GM12878 (cell line): ENCODE data around the gene CNTRL. TPM values are rescaled to one million over a fixed set of nuclear protein-coding genes. Genes with fewer than 3 reads are reported as not detected.

Source experiments
- ATAC-seq: fragments of 200-7000 bp; cut with Tn5 transposase; 3 replicates; pipeline ENCODE4 v1.9.1; 2020; ENCODE audit warnings: mild to moderate bottlenecking, moderate library complexity
- BruUV-seq: library from RNA; stranded (reverse); fragments of 400-500 nt; replicated peaks from 2 replicates; lab custom pipeline; 2021; lab: Mats Ljungman, UMichigan
- CTCF ChIA-PET: fragments of 300-600 bp; sonication (Branson Sonifier 250); formaldehyde crosslinking; extraction: SDS; loops from one replicate; lab custom pipeline; 2021; ENCODE audit warnings: inconsistent platforms; lab: Yijun Ruan, JAX
- POLR2A ChIA-PET: fragments of 350-600 bp; formaldehyde crosslinking; extraction: SDS; loops from one replicate; lab custom pipeline; 2021; ENCODE audit warnings: inconsistent platforms; lab: Charles Lee
- RAD21 ChIA-PET: fragments of 300-600 bp; sonication (Branson Sonifier 250); formaldehyde crosslinking; loops from one replicate; lab custom pipeline; 2023; ENCODE audit warnings: antibody characterized with exemption; ENCODE audit not compliant: unreplicated experiment; lab: Charles Lee
- SMC1A ChIA-PET: fragments of 300-600 bp; sonication (Branson Sonifier 250); formaldehyde crosslinking; loops from one replicate; lab custom pipeline; 2023; ENCODE audit not compliant: unreplicated experiment, uncharacterized antibody; lab: Charles Lee
- DNase-seq: peaks from one replicate; pipeline ENCODE4 v3.0.0-alpha.2; 2011; ENCODE audit warnings: low read depth, low spot score
- FAIRE-seq: peaks from 3 replicates; lab custom pipeline; 2011; peaks lifted over from hg19 to GRCh38; lab: Jason Lieb, UNC
- H2AFZ ChIP-seq: 2 replicates; pipeline ENCODE4 v1.6.0; 2011; ENCODE audit warnings: low read depth, low read length, control low read depth; ENCODE audit not compliant: control insufficient read depth
- H3K27ac ChIP-seq: 2 replicates; pipeline ENCODE4 v1.5.1; 2011; ENCODE audit warnings: control low read depth; ENCODE audit not compliant: control insufficient read depth, insufficient read depth
- H3K27me3 ChIP-seq, 2 experiments: replicated peaks in 1 of 2; 2 replicates each; pipeline versions ENCODE4 v1.6.0 to v1.6.1; 2011; ENCODE audit warnings: low read length in 1 of 2; ENCODE audit not compliant: control insufficient read depth in 2 of 2, insufficient read depth in 2 of 2
- H3K36me3 ChIP-seq, 2 experiments: 2 replicates each; pipeline ENCODE4 v1.5.1; 2011; ENCODE audit warnings: low read length in 1 of 2; ENCODE audit not compliant: control insufficient read depth in 2 of 2, insufficient read depth in 2 of 2
- H3K4me1 ChIP-seq: 2 replicates; pipeline ENCODE4 v1.6.1; 2011; ENCODE audit warnings: mild to moderate bottlenecking, low read length, moderate library complexity, mixed read lengths; ENCODE audit not compliant: control insufficient read depth, insufficient read depth
- H3K4me2 ChIP-seq: 2 replicates; pipeline ENCODE4 v1.6.0; 2011; ENCODE audit warnings: control low read depth; ENCODE audit not compliant: control insufficient read depth, insufficient read depth
- H3K4me3 ChIP-seq: fragments of 200-600 bp; sonication (generic); 2 replicates; pipeline ENCODE4 v1.5.1; 2016
- H3K79me2 ChIP-seq: 2 replicates; pipeline ENCODE4 v1.6.0; 2011; ENCODE audit warnings: low read length; ENCODE audit not compliant: control insufficient read depth, insufficient read depth
- H3K9ac ChIP-seq: 2 replicates; pipeline ENCODE4 v1.8.0; 2011; ENCODE audit warnings: low read length, control low read depth, mixed read lengths; ENCODE audit not compliant: control insufficient read depth, insufficient read depth
- H3K9me3 ChIP-seq: replicated peaks from 3 replicates; pipeline ENCODE4 v1.5.1; 2011; ENCODE audit warnings: mild to moderate bottlenecking, low read length; ENCODE audit not compliant: control insufficient read depth, insufficient read depth
- H4K20me1 ChIP-seq: 2 replicates; pipeline ENCODE4 v1.6.0; 2011; ENCODE audit not compliant: control insufficient read depth, insufficient read depth
- IRF4 ChIP-seq: IDR thresholded peaks from 2 replicates; pipeline ENCODE4 v1.6.1; 2011; ENCODE audit warnings: low read depth, low read length
- JUNB ChIP-seq: IDR thresholded peaks from 2 replicates; pipeline ENCODE4 v1.6.1; 2016; ENCODE audit warnings: antibody characterized with exemption, mild to moderate bottlenecking
- MEF2A ChIP-seq: IDR thresholded peaks from 2 replicates; pipeline ENCODE4 v1.6.1; 2011; ENCODE audit warnings: low read depth, mild to moderate bottlenecking, low read length, moderate library complexity; ENCODE audit not compliant: insufficient read depth
- TBL1XR1 ChIP-seq: IDR thresholded peaks from 2 replicates; pipeline ENCODE4 v1.6.1; 2012; ENCODE audit warnings: low read depth, low read length, improper control_type of control experiment
- ZNF274 ChIP-seq: IDR thresholded peaks from one replicate; pipeline ENCODE4 v1.8.0; 2011; ENCODE audit not compliant: insufficient read length, insufficient read depth
- WGBS: methylation state at CpG from one replicate; pipeline ENCODE4 v1.1.6; 2016; ENCODE audit warnings: low lambda C conversion rate; ENCODE audit not compliant: insufficient replicate concordance, insufficient coverage; ENCODE audit errors: missing lambda C conversion rate; 5-methylcytosine and 5-hydroxymethylcytosine counted together
- in situ Hi-C: fragments of 300-500 bp; cut with MboI; formaldehyde crosslinking; loops from 9 replicates; pipeline ENCODE4 v1.14.3; 2018; ENCODE audit warnings: mixed read lengths
- intact Hi-C: fragments of 100-400 bp; cut with micrococcal nuclease; formaldehyde crosslinking; loops from one replicate; pipeline ENCODE4 v1.14.2; 2022; ENCODE audit not compliant: unreplicated experiment
- polyA plus RNA-seq, 11 experiments: library from polyadenylated mRNA; depleted of rRNA in 4 of 11; unstranded in 6 of 11; stranded (reverse) in 5 of 11; fragments of >200 nt; fragmentation: Nextera tagmentation in 4 of 11; fragmentation: Illumina TruSeq in 1 of 11; extraction: Ambion mirVana in 4 of 11; extraction: Trizol in 1 of 11; gene quantifications; 1 replicate in 1 of 11; 2 replicates in 10 of 11; pipeline versions ENCODE4 v1.2.1 to v1.2.3, GENCODE V29; 2011 to 2016; ENCODE audit warnings: inconsistent platforms in 2 of 11, missing spikeins in 2 of 11, low read depth in 1 of 11
- total RNA-seq, 4 experiments: library from RNA; depleted of rRNA in 3 of 4; stranded (reverse); fragments of >200 nt in 3 of 4; fragmentation: Illumina TruSeq in 1 of 4; extraction: Trizol in 1 of 4; gene quantifications; 2 replicates each; pipeline versions ENCODE4 v1.2.1 to v1.2.3, GENCODE V29; 2013 to 2021
- TF ChIP-seq, protein P1 (sequence below): IDR thresholded peaks from 2 replicates; pipeline ENCODE4 v1.6.1; 2012; ENCODE audit warnings: low read depth, low read length, improper control_type of control experiment
- TF ChIP-seq, protein P2 (sequence below): fragments of 450-650 bp; formaldehyde crosslinking; IDR thresholded peaks from 2 replicates; pipeline ENCODE4 v1.4.0; 2022; ENCODE audit warnings: mild to moderate bottlenecking, moderate library complexity
- TF ChIP-seq, protein P3 (sequence below): IDR thresholded peaks from 2 replicates; pipeline ENCODE4 v1.6.1; 2012; ENCODE audit warnings: low read depth, low read length, improper control_type of control experiment
- TF ChIP-seq, protein P4 (sequence below): fragments of 450-650 bp; formaldehyde crosslinking; IDR thresholded peaks from 2 replicates; pipeline ENCODE4 v1.4.0; 2020; ENCODE audit warnings: mild to moderate bottlenecking, moderate library complexity
- TF ChIP-seq, protein P5 (sequence below): fragments of 150-350 bp; IDR thresholded peaks from 2 replicates; pipeline ENCODE4 v1.6.1; 2014; ENCODE audit warnings: mild to moderate bottlenecking, low read depth, low read length
- TF ChIP-seq, protein P6 (sequence below): IDR thresholded peaks from 2 replicates; pipeline ENCODE4 v1.6.1; 2011; ENCODE audit warnings: borderline replicate concordance, low read depth, mild to moderate bottlenecking, moderate library complexity, low read length; ENCODE audit not compliant: insufficient read depth, poor library complexity, severe bottlenecking

Gene CNTRL
- total and polyA plus RNA-seq, 10 of the 15 experiments (the other 5 are each of a cell fraction or from before 2014, with no cell fraction given) = 20.0 to 65.4 (median 38.8) TPM

DNA sequence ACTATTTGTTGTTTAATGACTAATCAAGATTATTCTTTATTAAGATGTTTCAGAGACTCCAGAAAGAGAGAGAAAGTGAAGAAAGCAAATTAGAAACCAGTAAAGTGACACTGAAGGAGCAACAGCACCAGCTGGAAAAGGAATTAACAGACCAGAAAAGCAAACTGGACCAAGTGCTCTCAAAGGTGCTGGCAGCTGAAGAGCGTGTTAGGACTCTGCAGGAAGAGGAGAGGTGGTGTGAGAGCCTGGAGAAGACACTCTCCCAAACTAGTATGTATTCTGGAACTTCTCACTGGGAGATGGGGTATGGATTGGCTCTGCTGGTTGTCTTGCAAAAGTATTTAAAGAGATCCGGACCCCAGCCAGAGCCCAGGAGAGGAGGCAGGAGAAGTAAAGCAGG, 93.3 kb downstream of the CNTRL start:
- peaks cover 15 to 46% of the 10 kb centered on the region in 2 experiments for H3K36me3 ChIP-seq
- no peak for FAIRE-seq
- CTCF ChIA-PET = interaction anchor here (0.6 kb wide), 1 partner anchor 11 kb away, joined by 4 read pairs; no protein-coding TSS in a partner anchor
- POLR2A ChIA-PET = interaction anchor here (1.2 kb wide), 1 partner anchor 31 kb away, joined by 3 read pairs; no protein-coding TSS in a partner anchor
- in situ Hi-C loops (no loop called here), intact Hi-C loops (no loop called here)
- SMC1A ChIA-PET = interaction anchor here (1.0 kb wide), 1 partner anchor 42 kb away, joined by 3 read pairs; no protein-coding TSS in a partner anchor
- no peaks in the 10 kb centered on the region for H3K9me3 ChIP-seq
- H3K4me1 ChIP-seq = no peaks in the 10 kb centered on the region
- no peaks in the 10 kb centered on the region for H3K27me3 ChIP-seq
- no peaks in the 10 kb centered on the region for H3K79me2 ChIP-seq
- no peak overlapping the region for H2AFZ ChIP-seq
- H3K9ac ChIP-seq = no peak overlapping the region
- no peak overlapping the region for H3K27ac ChIP-seq
- RAD21 ChIA-PET = no interaction called here
- WGBS = 89% methylated on average over 2 of the region's 2 CpGs
- no peak overlapping the region for H3K4me2 ChIP-seq
- BruUV-seq = no TSS peak
- no peak overlapping the region for H3K4me3 ChIP-seq
- H4K20me1 ChIP-seq = no peaks in the 10 kb centered on the region
- no peak for DNase-seq
- no peak for ATAC-seq
- TF ChIP-seq, protein P1, sequence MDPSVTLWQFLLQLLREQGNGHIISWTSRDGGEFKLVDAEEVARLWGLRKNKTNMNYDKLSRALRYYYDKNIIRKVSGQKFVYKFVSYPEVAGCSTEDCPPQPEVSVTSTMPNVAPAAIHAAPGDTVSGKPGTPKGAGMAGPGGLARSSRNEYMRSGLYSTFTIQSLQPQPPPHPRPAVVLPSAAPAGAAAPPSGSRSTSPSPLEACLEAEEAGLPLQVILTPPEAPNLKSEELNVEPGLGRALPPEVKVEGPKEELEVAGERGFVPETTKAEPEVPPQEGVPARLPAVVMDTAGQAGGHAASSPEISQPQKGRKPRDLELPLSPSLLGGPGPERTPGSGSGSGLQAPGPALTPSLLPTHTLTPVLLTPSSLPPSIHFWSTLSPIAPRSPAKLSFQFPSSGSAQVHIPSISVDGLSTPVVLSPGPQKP = no peak
- no peak for TF ChIP-seq TBL1XR1
- TF ChIP-seq, protein P2, sequence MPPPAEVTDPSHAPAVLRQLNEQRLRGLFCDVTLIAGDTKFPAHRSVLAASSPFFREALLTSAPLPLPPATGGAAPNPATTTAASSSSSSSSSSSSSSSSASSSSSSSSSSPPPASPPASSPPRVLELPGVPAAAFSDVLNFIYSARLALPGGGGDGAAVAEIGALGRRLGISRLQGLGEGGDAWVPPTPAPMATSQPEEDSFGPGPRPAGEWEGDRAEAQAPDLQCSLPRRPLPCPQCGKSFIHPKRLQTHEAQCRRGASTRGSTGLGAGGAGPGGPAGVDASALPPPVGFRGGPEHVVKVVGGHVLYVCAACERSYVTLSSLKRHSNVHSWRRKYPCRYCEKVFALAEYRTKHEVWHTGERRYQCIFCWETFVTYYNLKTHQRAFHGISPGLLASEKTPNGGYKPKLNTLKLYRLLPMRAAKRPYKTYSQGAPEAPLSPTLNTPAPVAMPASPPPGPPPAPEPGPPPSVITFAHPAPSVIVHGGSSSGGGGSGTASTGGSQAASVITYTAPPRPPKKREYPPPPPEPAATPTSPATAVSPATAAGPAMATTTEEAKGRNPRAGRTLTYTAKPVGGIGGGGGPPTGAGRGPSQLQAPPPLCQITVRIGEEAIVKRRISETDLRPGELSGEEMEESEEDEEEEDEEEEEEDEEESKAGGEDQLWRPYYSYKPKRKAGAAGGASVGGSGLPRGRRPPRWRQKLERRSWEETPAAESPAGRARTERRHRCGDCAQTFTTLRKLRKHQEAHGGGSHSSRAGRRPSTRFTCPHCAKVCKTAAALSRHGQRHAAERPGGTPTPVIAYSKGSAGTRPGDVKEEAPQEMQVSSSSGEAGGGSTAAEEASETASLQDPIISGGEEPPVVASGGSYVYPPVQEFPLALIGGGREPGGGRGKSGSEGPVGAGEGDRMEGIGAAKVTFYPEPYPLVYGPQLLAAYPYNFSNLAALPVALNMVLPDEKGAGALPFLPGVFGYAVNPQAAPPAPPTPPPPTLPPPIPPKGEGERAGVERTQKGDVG (CRISPR knock-in tag) = no peak
- TF ChIP-seq, protein P3, sequence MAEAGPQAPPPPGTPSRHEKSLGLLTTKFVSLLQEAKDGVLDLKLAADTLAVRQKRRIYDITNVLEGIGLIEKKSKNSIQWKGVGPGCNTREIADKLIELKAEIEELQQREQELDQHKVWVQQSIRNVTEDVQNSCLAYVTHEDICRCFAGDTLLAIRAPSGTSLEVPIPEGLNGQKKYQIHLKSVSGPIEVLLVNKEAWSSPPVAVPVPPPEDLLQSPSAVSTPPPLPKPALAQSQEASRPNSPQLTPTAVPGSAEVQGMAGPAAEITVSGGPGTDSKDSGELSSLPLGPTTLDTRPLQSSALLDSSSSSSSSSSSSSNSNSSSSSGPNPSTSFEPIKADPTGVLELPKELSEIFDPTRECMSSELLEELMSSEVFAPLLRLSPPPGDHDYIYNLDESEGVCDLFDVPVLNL = no peak
- TF ChIP-seq, protein P4, sequence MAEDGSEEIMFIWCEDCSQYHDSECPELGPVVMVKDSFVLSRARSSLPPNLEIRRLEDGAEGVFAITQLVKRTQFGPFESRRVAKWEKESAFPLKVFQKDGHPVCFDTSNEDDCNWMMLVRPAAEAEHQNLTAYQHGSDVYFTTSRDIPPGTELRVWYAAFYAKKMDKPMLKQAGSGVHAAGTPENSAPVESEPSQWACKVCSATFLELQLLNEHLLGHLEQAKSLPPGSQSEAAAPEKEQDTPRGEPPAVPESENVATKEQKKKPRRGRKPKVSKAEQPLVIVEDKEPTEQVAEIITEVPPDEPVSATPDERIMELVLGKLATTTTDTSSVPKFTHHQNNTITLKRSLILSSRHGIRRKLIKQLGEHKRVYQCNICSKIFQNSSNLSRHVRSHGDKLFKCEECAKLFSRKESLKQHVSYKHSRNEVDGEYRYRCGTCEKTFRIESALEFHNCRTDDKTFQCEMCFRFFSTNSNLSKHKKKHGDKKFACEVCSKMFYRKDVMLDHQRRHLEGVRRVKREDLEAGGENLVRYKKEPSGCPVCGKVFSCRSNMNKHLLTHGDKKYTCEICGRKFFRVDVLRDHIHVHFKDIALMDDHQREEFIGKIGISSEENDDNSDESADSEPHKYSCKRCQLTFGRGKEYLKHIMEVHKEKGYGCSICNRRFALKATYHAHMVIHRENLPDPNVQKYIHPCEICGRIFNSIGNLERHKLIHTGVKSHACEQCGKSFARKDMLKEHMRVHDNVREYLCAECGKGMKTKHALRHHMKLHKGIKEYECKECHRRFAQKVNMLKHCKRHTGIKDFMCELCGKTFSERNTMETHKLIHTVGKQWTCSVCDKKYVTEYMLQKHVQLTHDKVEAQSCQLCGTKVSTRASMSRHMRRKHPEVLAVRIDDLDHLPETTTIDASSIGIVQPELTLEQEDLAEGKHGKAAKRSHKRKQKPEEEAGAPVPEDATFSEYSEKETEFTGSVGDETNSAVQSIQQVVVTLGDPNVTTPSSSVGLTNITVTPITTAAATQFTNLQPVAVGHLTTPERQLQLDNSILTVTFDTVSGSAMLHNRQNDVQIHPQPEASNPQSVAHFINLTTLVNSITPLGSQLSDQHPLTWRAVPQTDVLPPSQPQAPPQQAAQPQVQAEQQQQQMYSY (CRISPR knock-in tag) = no peak
- TF ChIP-seq, protein P5, sequence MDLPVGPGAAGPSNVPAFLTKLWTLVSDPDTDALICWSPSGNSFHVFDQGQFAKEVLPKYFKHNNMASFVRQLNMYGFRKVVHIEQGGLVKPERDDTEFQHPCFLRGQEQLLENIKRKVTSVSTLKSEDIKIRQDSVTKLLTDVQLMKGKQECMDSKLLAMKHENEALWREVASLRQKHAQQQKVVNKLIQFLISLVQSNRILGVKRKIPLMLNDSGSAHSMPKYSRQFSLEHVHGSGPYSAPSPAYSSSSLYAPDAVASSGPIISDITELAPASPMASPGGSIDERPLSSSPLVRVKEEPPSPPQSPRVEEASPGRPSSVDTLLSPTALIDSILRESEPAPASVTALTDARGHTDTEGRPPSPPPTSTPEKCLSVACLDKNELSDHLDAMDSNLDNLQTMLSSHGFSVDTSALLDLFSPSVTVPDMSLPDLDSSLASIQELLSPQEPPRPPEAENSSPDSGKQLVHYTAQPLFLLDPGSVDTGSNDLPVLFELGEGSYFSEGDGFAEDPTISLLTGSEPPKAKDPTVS = no peak
- TF ChIP-seq IRF4 = no peak
- TF ChIP-seq MEF2A = no peak
- TF ChIP-seq, protein P6, sequence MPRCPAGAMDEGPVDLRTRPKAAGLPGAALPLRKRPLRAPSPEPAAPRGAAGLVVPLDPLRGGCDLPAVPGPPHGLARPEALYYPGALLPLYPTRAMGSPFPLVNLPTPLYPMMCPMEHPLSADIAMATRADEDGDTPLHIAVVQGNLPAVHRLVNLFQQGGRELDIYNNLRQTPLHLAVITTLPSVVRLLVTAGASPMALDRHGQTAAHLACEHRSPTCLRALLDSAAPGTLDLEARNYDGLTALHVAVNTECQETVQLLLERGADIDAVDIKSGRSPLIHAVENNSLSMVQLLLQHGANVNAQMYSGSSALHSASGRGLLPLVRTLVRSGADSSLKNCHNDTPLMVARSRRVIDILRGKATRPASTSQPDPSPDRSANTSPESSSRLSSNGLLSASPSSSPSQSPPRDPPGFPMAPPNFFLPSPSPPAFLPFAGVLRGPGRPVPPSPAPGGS = no peak
- no peak for TF ChIP-seq JUNB
- no peak for TF ChIP-seq ZNF274
